Endometrium (tissue), 2 donors: Measurements from ENCODE around the gene THOC6.

Experiments
- FAIRE-seq: peaks from 2 replicates; lab custom pipeline; 2012; peaks lifted over from hg19 to GRCh38; lab: Jason Lieb, UNC
- donor health status: control.
- donor health status: control.

THOC6 gene

DNA sequence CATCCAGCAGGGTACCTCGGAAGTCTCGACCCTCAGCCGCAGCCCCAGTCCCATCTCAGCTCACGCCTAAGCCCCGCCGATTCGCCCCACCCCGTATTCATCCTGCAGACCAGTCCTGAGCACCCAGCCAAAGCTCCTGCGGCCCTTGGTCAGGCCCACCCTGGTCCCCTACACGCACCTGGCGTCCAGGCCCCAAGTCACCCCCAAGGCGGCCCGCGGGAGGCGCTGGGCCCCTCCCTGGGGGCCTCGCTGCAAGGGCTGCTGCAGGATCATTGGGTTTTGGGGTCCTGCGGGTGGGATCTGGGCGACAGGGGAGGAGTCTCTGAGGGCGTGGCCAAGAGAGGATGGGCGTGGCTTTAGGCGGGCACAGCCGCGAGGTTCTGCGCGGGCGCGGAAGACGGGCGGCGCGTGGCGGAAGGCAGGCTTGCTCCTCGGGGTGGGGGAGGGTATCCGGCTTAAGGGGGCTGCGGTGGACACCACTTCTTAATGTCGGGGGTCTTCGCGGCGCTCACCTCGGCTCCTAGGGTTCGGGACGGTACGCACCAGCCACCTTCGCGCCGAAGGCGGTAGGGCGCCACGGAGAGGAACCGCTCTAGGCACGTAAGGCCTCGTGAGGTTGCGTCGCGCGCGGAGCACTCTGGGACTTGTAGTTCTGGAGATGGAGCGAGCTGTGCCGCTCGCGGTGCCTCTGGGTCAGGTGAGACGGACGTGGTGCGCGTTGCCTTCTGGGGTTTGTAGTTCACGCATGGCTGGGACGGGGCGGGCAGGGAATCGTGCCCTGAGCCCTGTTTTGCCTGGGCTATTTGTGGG is at the start of gene THOC6, which contains the start of gene HCFC1R1:
Gene THOC6, plus strand, starts transcription at position 367 of the 810 bp plus-strand sequence. Its CDS starts 292 bp downstream, at position 659.
Gene HCFC1R1, minus strand, starts transcription at position 274 of the 810 bp plus-strand sequence. Its CDS starts 1 bp downstream, at position 273.
- FAIRE-seq = no peak

DNA sequence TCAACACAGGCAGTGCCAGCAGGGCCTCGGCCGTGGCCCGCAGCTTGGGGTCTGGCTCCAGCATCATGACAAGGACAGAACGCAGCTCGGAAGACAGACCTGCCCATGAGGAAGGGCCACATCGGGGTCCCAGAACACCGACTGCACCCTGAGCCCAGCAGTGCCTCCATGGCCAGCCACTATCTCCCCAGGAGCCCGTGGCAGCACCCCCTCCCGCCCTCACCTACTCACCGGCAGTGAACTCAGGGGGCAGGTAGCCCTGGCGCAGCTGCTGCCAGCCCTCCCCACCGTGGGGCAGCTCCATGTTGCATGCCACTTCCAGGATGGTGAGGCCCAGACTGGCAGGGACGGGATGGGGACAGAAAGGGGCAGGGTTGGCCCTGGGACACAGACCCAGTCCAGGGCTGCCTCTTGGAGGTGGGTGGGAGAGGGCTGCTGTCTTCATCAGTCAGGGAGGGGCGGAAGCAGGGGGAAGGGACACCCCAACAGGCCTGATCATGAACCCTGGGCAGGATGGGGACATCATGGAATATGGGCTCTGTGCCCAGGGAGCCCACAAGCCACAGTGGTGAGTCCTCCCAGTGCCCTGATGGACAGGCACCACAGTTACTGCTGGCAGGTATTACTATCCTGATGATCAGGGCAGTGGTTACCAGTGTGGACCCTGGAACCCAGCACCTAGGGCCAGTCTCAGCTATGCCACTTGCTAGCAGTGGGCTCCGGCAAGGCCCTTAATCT is 49.3 kb upstream of the THOC6 start:
- FAIRE-seq = no peak

DNA sequence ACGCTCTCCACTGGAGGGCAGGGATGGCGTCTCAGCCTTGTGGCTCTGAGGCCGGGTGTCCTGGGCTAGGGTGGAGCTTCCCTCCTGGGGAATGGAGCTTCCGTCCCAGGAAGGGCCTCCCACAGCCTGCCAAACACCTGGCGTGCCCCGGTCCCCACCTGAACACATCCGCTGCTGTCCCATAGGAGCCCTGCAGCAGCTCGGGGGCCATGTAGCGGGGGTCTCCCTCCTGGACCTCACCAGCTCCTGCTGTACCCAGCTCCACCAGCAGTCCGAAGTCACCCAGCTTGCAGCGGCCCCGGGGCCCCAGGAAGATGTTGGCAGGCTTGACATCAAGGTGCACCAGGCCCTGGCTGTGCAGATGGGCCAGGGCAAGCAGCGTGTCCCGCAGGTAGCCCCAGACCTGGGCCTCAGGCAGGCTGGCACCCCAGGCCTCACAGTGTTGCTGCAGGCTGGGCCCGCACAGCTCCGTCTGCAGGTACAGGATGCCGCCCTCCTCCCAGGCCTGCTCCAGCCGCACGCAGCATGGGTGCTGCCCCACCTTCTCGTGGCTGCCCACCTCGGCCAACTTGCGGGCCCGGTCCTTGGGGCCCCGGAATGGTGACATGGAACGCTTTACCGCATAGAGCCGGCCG is 48.6 kb upstream of the THOC6 start:
- FAIRE-seq = no peak

GRCh38 chr16:2976201-2976600 is 47.6 kb upstream of the THOC6 start:
- FAIRE-seq = no peak

- FAIRE-seq = no peak
Measured at GRCh38 chr16:2976673-2977072, 47.2 kb upstream of the THOC6 start.

GRCh38 chr16:2977440-2977839 is 46.4 kb upstream of the THOC6 start:
- FAIRE-seq = no peak

- no peak for FAIRE-seq
Measured at GRCh38 chr16:2979669-2980226, 44.1 kb upstream of the THOC6 start.

DNA sequence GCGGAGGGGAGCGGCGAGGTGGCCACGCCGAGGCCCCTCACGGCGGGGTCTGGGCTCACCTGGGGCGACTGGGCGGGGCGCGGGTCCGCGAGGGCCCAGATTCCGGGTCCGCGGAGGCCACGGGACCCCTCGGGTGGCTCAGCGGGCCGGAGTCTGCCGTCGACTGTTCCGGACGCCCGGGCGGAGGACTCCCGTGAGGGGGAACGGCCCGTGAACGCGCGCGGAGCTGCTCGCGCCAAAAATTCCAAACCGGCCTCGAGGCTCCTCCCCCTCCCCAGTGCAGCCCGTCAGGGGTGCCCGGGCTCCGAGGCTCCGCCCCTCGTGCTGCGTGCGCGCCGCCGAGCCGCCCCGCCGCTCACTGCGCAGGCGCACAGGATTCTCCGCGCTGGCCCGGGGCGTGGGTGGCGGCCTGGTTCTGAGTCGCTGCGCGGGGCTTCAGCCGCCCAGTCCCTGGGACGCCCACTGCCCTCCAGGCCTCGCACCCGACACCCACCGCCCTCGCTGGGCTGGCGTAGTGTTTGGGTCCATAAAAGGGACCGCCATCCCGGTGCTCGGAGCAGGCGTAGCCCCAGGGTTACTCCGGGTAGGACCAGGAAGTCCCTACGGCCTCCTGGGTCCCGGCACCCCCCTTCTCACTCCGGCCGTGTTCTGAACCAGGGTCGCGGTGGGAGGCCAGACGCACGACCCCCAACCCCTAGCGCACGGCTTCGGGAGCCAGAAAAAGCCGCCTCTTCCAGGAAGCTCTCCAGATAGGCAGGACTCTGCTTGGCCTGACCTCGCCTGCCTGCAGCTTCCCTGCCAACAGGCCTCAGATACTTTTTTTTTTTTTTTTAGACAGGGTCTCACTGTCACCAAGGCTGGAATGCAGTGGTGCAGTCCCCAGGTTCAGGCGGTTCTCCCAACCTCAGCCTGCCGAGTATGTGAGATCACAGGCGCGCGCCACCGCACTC is 43.3 kb upstream of the THOC6 start, which contains the start of gene PKMYT1:
Gene PKMYT1, minus strand, starts transcription at position 220 of the 950 bp plus-strand sequence. CDS start 789 bp downstream, outside the sequence.
- FAIRE-seq = no peak

GRCh38 chr16:2981177-2981898 is 42.5 kb upstream of the THOC6 start:
- no peak for FAIRE-seq

DNA sequence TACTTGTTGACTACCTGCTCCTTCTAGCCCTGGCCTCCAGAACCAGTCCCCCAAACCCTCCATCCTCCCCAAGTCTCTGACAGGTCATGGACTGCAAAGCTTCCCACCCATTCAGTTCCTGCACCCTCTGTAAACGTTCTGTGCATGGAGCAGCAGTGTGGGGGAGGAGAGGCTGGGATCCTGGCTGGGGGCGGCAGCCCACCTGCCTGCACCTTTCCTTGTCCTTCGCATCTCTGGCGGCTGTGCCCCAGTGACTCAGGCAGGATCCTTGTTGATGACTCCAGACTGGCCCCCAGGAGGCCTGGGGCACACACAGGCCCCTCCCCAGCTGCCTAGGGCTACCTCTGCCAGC is 42.0 kb upstream of the THOC6 start:
- FAIRE-seq = no peak

GRCh38 chr16:2982402-2982801 is 41.4 kb upstream of the THOC6 start:
- no peak for FAIRE-seq

DNA sequence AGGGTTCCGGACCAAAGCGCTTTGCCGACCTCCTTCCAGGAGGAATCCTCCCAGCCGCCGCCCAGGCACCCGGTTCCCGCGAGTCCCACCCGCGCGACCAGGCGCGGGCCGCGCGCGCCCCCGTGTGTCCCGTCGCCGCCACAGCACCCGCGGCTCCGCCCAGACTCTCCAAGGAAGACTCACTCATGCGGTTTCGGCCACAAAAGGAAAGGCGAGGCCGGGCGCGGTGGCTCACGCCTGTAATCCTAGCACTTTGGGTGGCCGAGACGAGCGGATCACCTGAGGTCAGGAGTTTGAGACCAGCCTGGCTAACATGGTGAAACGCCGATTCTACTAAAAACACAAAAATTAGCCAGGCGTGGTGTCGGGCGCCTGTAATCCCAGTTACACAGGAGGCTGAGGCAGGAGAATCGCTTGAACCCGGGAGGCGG is 40.1 kb upstream of the THOC6 start:
- FAIRE-seq = no peak

DNA sequence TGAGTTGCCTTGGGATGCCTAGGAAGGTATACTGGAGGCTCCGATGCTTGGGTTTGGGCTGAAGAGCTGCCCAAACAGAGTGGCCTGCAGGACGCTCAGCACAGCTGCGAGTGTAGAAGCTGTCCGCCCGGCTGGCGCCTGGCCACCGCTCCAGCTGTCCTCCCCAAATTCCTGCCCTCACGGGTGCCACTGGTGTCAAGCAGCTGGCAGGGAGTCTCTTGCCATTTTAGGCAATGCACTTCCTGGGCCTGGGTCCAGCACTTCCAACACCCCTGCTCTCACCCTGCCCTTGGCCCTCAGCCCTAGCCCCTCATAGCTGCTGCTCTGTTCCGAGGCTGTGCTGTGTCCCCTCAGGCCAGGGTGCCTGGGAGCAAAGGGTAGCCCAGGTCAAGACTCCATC is 38.4 kb upstream of the THOC6 start:
- no peak for FAIRE-seq

DNA sequence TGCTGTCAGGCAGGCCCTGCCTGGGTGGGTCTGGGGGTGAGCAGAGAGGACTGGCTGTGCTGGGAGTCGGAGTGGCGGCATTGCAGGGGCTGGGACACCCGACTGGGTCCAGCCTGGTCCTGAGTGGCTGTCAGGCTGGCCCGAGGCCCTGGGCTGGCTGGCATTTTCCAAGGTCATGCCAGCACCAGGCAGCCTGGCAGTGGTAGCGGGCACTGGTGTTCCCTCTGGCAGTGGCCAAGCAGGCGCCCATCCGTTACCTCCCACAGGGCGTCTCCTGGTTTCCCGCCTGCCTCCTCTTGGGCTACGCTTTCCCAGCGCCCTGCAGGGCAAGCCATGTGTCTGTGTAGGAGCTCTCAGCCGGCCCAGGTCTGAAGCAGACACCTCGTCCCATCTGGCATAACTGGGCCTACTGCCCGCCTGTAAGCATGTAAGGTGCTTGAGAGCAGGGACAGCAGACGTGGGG is 37.9 kb upstream of the THOC6 start:
- FAIRE-seq = no peak

DNA sequence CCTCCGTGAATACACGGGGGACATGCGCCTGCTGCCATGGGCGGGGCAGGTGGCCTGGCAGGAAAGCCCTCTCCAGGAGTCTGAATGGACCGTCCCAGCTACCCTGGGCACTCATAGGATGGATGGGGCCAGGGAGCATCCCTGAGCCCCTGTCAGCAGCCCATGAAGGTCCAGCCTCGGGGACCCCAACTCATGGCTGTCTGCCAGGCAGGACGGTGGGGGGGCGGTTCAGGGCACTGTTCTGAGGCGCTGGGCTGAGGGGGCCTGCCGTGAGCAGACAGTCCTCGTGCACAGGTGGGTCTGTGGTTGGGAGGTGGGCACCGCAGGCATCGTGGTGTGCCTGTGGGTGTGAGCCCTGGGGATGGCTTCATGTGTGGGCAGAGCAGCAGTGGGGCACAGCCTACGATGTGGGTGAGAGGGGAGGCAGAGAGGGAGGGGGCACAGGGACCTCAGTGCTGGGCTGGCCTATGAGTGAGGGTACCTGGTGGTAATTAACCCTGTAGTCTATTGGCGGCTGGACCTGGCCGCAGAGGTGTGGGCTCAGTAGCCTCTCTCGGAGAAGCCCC is 37.1 kb upstream of the THOC6 start:
- no peak for FAIRE-seq

- no peak for FAIRE-seq
Measured at GRCh38 chr16:2987286-2987685, 36.5 kb upstream of the THOC6 start.

- FAIRE-seq = no peak
Measured at GRCh38 chr16:2987833-2988232, 36.0 kb upstream of the THOC6 start.

- FAIRE-seq = no peak
Measured at GRCh38 chr16:2988590-2989099, 35.2 kb upstream of the THOC6 start.

DNA sequence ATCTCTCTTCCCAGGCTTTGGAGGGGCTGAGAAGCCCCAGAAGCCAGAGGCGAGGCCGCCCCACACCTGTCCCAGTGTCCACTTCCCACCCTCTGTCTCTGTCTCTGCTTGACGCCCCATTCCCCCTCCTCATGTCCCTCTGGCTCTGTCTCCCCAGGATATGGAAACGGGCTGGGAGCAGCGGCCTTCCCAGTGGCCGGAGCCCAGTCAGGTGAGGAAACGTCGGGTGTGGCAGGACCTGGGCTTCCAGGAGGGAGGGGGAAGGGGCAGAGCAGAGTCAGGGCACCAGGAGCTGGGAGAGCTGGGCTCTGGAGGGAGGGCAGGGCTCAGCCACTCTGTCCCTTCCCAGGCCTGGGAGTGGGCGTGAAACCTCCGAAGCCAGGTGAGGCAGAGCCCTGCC is 32.9 kb upstream of the THOC6 start:
- FAIRE-seq = no peak
